Keratinocyte (primary cell): ENCODE data around the gene HCFC1R1. TPM values are rescaled to one million over a fixed set of nuclear protein-coding genes. Genes with fewer than 3 reads are reported as not detected.
"Not testable (repeated sequence)": the region's sequence is repeated elsewhere in the genome, so short reads cannot be mapped to it uniquely, and the experiment has no call there.

Experiments
- DNase-seq: peaks from one replicate; pipeline ENCODE4 v3.0.0-alpha.2; 2011; ENCODE audit warnings: low read depth, missing footprints, low spot score
- FAIRE-seq: peaks from 2 replicates; lab custom pipeline; 2011; peaks lifted over from hg19 to GRCh38; lab: Jason Lieb, UNC
- H2AFZ ChIP-seq: 2 replicates; pipeline ENCODE4 v1.6.0; 2012; ENCODE audit warnings: low read length, control low read depth, inconsistent platforms; ENCODE audit not compliant: control insufficient read depth
- H3K27ac ChIP-seq: 2 replicates; pipeline ENCODE4 v1.5.1; 2011; ENCODE audit warnings: low read length; ENCODE audit not compliant: control insufficient read depth, insufficient read depth
- H3K27me3 ChIP-seq: 3 replicates; pipeline ENCODE4 v1.6.0; 2011; ENCODE audit warnings: low read length; ENCODE audit not compliant: control insufficient read depth, insufficient read depth; ENCODE audit errors: extremely low read depth
- H3K36me3 ChIP-seq, 2 experiments: 2 replicates in 1 of 2; 3 replicates in 1 of 2; pipeline ENCODE4 v1.5.1; 2011; ENCODE audit warnings: low read length in 2 of 2, mild to moderate bottlenecking in 1 of 2; ENCODE audit not compliant: control insufficient read depth in 2 of 2, insufficient read depth in 2 of 2; ENCODE audit errors: extremely low read depth in 1 of 2
- H3K4me1 ChIP-seq: 3 replicates; pipeline ENCODE4 v1.5.1; 2011; ENCODE audit warnings: low read length; ENCODE audit not compliant: control insufficient read depth, insufficient read depth; ENCODE audit errors: extremely low read depth
- H3K4me2 ChIP-seq: 3 replicates; pipeline ENCODE4 v1.6.0; 2011; ENCODE audit warnings: low read depth, low read length; ENCODE audit not compliant: control insufficient read depth, insufficient read depth; ENCODE audit errors: extremely low read depth
- H3K4me3 ChIP-seq, 3 experiments: fragments of 200-600 bp in 1 of 3; sonication (generic) in 1 of 3; 2 replicates in 2 of 3; 3 replicates in 1 of 3; pipeline ENCODE4 v1.5.1; 2011 to 2016; ENCODE audit warnings: low read length in 3 of 3, mild to moderate bottlenecking in 3 of 3, control low read depth in 2 of 3, inconsistent platforms in 1 of 3, low read depth in 1 of 3, mixed read lengths in 1 of 3, mixed run types in 1 of 3, moderate library complexity in 1 of 3; ENCODE audit not compliant: control insufficient read depth in 2 of 3, insufficient read depth in 2 of 3; ENCODE audit errors: extremely low read depth in 1 of 3
- H3K79me2 ChIP-seq: 2 replicates; pipeline ENCODE4 v1.6.0; 2012; ENCODE audit warnings: low read length; ENCODE audit not compliant: control insufficient read depth, insufficient read depth
- H3K9ac ChIP-seq: 3 replicates; pipeline ENCODE4 v1.6.0; 2011; ENCODE audit warnings: low read length; ENCODE audit not compliant: control insufficient read depth, insufficient read depth; ENCODE audit errors: extremely low read depth
- H3K9me1 ChIP-seq: 3 replicates; pipeline ENCODE4 v1.6.0; 2011; ENCODE audit warnings: low read length; ENCODE audit not compliant: control insufficient read depth, insufficient read depth; ENCODE audit errors: extremely low read depth
- H3K9me3 ChIP-seq: 2 replicates; pipeline ENCODE4 v1.5.1; 2012; ENCODE audit warnings: low read depth, low read length; ENCODE audit not compliant: control insufficient read depth
- H4K20me1 ChIP-seq: 3 replicates; pipeline ENCODE4 v1.6.0; 2011; ENCODE audit warnings: low read length; ENCODE audit not compliant: control insufficient read depth, insufficient read depth; ENCODE audit errors: extremely low read depth
- CTCF ChIP-seq, 3 experiments: IDR thresholded peaks in 1 of 3; conservative IDR thresholded peaks in 1 of 3; optimal IDR thresholded peaks in 1 of 3; 2 replicates in 2 of 3; 3 replicates in 1 of 3; pipeline versions ENCODE3 to v1.5.1; 2011; ENCODE audit warnings: low read length in 3 of 3, mild to moderate bottlenecking in 3 of 3, moderate library complexity in 2 of 3, control low read depth in 1 of 3, inconsistent platforms in 1 of 3; ENCODE audit not compliant: insufficient read depth in 2 of 3; ENCODE audit errors: extremely low read depth in 1 of 3
- EZH2 ChIP-seq: IDR thresholded peaks from one replicate; pipeline ENCODE4 v1.6.1; 2012; ENCODE audit warnings: inconsistent platforms, mild to moderate bottlenecking, low read length, moderate library complexity
- dilution Hi-C: fragments of 300-500 bp; cut with MboI; formaldehyde crosslinking; loops from one replicate; pipeline ENCODE4 v1.7.0; 2020; ENCODE audit warnings: low sequenced_read_pairs; ENCODE audit not compliant: extremely low pct_ligation_motif_present
- polyA minus RNA-seq, 3 experiments: library from RNA; depleted of rRNA, polyadenylated mRNA; stranded (reverse); fragments of >200 nt; gene quantifications; 1 replicate in 1 of 3; 2 replicates in 1 of 3; 3 replicates in 1 of 3; pipeline ENCODE4 v1.2.3, GENCODE V29; 2011
- polyA plus RNA-seq, 5 experiments: library from polyadenylated mRNA; depleted of rRNA in 3 of 5; stranded (reverse) in 3 of 5; stranded (forward) in 1 of 5; unstranded in 1 of 5; fragments of >200 nt; gene quantifications; 1 replicate in 1 of 5; 2 replicates in 3 of 5; 3 replicates in 1 of 5; pipeline versions ENCODE4 v1.2.1 to v1.2.3, GENCODE V29; 2011 to 2012; ENCODE audit warnings: missing spikeins in 2 of 5, low read depth in 1 of 5, low replicate concordance in 1 of 5

The HCFC1R1 gene
- polyA plus RNA-seq: 12.8 to 19.2 TPM (median 13.0 TPM) in 3 replicates
- polyA plus RNA-seq (2011; ENCODE audit: low read depth): 16.5 TPM
- 9.7 and 13.5 TPM in 2 replicates for polyA plus RNA-seq (2011; cell fraction: cytosol; rRNA removed)
- 2.7 and 4.4 TPM in 2 replicates for polyA plus RNA-seq (2011; cell fraction: nucleus; rRNA removed)
- 31.4 and 57.7 TPM in 2 replicates for polyA plus RNA-seq (2012; ENCODE audit: low replicate concordance)
- polyA minus RNA-seq: 6.8 to 22.5 TPM (median 9.6 TPM) in 3 replicates
- polyA minus RNA-seq (2011; cell fraction: cytosol; rRNA and poly(A)+ RNA removed): 30.1 TPM
- polyA minus RNA-seq (2011; cell fraction: nucleus; rRNA and poly(A)+ RNA removed): 0.70 and 1.5 TPM in 2 replicates

GRCh38 chr16:3023669-3024478 lies at the start of gene HCFC1R1, which contains the start of gene THOC6:
Gene HCFC1R1 (minus strand): TSS chr16:3023942. CDS start chr16:3023941, 1 bp downstream.
Gene THOC6 (plus strand): TSS chr16:3024035. CDS start chr16:3024327, 292 bp downstream.
- DNase-seq (peak; percentile 88), FAIRE-seq (peak; percentile 88)
- H3K9me1 ChIP-seq: no peaks in the 10 kb centered on the region
- H3K79me2 ChIP-seq: no peaks in the 10 kb centered on the region
- H3K9ac ChIP-seq: peak within 1 kb of the TSS; percentile 97
- TF ChIP-seq EZH2 (no peak), CTCF (optimal IDR thresholded peaks at IDR 0.05 in 1 of 3, IDR thresholded peaks at IDR 0.05 in 1 of 3, conservative IDR thresholded peaks at IDR 0.05 in 1 of 3; ENCODE audit: extremely low read depth in 1 of 3, insufficient read depth in 2 of 3, low read length in 3 of 3) (peak in 1 of 3 experiments; percentile 12)
- H4K20me1 ChIP-seq: no peaks in the 10 kb centered on the region
- dilution Hi-C loops: no loop called here
- H3K9me3 ChIP-seq: no peaks in the 10 kb centered on the region
- peak within 1 kb of the TSS; percentile 80 to 85 (median 84) for H3K4me3 ChIP-seq
- peaks cover 21% of the 10 kb centered on the region for H3K4me1 ChIP-seq
- H3K27ac ChIP-seq: peak within 1 kb of the TSS; percentile 97
- H2AFZ ChIP-seq: no peak within 1 kb of the TSS
- H3K27me3 ChIP-seq: no peaks in the 10 kb centered on the region
- peak within 1 kb of the TSS; percentile 81 for H3K4me2 ChIP-seq
- H3K36me3 ChIP-seq: peaks cover 14 to 28% of the 10 kb centered on the region in 2 experiments

DNA sequence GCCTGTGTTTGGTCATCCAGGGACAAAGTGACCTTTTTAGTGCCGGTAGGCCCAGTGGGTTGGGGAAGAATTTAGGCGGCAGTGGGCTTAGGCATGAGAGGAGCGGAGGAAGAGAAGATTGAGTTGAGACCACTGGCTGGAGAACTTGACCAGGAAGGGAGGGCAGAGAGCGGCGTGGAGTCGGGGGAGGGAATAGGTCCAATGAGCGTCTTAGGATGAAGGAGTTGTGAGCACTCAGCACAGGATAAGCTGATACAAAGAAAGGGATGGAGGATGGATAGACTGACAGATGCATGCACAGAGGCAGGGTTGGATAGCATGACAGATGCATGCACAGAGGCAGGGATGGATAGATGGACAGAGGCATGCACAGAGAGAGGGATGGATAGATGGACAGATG lies 49.7 kb upstream of the HCFC1R1 start:
- Histone ChIP-seq H3K4me1 (no peaks in the 10 kb centered on the region), H3K9me3 (no peaks in the 10 kb centered on the region), H3K4me3 (no peak overlapping the region), H3K9me1 (no peaks in the 10 kb centered on the region), H3K27ac (no peak overlapping the region), H3K27me3 (peaks cover 5% of the 10 kb centered on the region), H3K79me2 (no peaks in the 10 kb centered on the region), H3K4me2 (no peak overlapping the region), H4K20me1 (no peaks in the 10 kb centered on the region), H3K9ac (no peak overlapping the region), H3K36me3 (no peaks in the 10 kb centered on the region), H2AFZ (no peak overlapping the region)
- TF ChIP-seq EZH2: no peak
- TF ChIP-seq CTCF (optimal IDR thresholded peaks at IDR 0.05 in 1 of 3, IDR thresholded peaks at IDR 0.05 in 1 of 3, conservative IDR thresholded peaks at IDR 0.05 in 1 of 3; ENCODE audit: extremely low read depth in 1 of 3, insufficient read depth in 2 of 3, low read length in 3 of 3): no peak
- dilution Hi-C loops: no loop called here
- no peak for FAIRE-seq
- no peak for DNase-seq

DNA sequence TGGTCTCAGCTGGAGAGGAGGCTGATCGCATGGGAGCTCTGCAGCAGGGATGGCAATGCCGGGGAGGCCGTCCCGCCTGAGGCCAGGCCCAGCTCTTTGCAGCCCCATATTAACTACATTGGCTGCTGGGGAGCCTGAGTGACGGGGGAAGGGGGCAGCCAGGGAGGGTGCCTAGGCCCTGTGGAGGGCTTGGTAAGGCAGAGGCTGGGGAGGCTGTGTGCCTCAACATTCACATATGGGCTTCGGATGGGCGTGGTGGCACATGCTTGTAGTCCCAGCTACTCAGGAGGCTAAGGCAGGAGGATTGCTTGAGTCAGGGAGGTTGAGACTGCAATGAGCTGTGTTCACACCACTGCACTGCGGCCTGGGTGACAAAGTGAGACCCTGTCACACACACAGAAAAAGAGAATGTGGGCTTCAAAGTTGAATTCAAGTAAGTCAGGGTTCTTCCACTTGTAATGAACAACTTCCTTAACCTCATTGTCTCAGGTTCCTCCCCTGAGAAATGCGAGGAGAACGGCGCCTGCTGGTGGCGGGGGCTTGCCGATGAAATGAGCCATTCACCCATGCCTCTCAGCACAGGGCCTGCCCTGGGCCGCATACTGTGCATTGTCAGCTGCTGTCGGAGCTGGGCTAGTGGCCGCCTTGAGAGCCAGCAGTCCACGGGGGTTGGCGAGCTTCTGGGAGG lies 49.0 kb upstream of the HCFC1R1 start:
- dilution Hi-C loops: not testable (repeated sequence)

More for the DNA sequence above, 49.0 kb upstream of the HCFC1R1 start:
- H3K4me2 ChIP-seq, H3K36me3 ChIP-seq, H3K9me3 ChIP-seq, H3K79me2 ChIP-seq, H3K27ac ChIP-seq, H3K27me3 ChIP-seq, DNase-seq, FAIRE-seq, H2AFZ ChIP-seq, H3K9ac ChIP-seq, H3K4me3 ChIP-seq, H3K4me1 ChIP-seq, H4K20me1 ChIP-seq, H3K9me1 ChIP-seq: not testable (repeated sequence)
